Islet precursor cell (in vitro differentiated cells): ENCODE measurements around the gene APBB2.
A peak's percentile ranks its signal among the peaks of the same experiment; 100 is the strongest.

ENCODE experiments used
- DNase-seq: peaks from one replicate; pipeline ENCODE4 v3.0.0-alpha.2; 2018

APBB2 gene

DNA sequence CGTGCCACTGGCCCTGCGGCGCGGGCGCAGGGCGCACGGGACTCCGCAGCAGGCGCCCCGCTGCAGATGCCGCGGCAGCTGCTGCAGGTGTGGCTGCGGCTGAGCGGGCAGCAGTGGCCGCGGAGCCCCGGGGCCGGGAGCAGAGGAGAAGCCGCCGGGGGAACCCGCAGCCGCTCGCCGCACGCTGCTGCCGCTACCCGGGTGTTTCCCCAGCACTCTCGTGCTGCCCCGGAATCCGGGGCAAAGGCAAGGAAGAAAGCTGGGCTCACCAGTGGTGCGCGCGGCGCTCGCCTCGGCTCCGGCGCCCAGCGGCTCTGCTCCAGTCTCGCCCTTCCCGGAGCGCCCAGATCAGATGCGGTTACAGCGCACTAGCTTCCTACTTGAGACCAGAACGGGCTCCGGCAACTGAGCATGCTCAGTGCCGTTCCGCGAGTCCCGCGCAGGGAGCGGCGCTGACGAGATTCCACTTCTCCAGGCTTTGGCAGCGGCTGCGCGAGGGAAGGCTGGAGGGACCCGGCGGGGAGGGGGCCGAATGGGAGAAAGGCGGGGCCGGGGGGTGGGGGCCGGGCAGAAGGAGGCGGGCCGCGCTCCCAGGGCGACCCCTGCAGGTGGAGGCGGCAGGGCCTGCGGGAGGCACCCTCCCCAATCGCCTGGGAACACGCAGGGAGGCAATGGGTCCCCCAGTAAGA lies at the start of gene APBB2:
Gene APBB2 (minus strand): TSS at position 407 of the 689 bp plus-strand sequence. CDS start 181,288 bp downstream, outside the sequence.
- DNase-seq = peak; percentile 99

- no peak for DNase-seq
Observed at GRCh38 chr4:41262198-41262597, 47.9 kb upstream of the APBB2 start.

DNA sequence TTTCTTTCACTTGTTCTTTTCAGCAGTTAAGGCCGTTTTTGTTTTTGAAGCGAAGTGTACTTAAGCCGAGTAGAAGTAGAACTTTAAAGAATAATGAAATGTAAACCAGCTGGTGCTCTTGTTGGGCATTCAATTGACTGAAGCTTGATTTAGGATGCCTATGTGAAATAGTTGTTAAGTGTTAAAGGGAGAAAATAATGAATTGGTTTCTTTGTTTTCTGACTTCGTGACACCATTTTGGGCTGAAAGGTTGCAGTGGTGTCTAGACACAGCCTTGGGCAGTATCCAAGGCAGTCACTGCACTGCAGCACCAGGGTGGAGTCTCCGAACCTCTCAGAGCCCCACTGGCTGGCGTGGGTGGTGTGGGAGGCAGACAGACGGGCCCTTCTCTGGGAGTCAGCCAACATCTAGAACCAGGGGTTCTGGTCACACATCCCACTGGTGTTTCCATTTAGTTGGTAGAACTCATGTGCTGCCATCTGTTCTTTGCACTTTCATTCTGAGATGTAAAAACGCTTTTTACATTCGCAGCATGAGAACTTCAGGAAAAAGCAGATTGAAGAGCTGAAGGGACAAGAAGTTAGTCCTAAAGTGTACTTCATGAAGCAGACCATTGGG lies 45.9 kb upstream of the APBB2 start:
- no peak for DNase-seq

DNA sequence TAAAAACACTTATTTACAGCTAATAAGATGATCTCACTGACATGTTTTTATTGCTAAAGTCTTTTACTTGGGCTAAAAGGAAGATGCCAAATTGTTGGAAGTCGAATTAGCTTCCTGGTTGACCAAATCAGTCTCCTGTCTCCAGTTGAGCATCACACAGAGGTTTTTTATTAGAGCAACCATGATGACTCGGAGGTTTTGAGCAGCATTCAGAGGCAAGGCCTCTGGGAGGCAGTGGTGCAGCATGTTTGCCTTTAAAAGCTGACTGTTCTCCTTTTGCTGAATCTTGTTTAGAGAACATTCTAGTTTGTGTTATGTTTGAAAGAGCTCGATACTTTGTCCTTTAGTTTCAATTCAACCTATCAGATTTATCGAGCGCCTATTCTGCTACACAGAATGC lies 44.4 kb upstream of the APBB2 start:
- DNase-seq = peak; percentile 78

- no peak for DNase-seq
Observed at GRCh38 chr4:41257906-41258305, 43.6 kb upstream of the APBB2 start.

GRCh38 chr4:41257257-41257901 lies 43.0 kb upstream of the APBB2 start:
- DNase-seq = peak; percentile 74

DNA sequence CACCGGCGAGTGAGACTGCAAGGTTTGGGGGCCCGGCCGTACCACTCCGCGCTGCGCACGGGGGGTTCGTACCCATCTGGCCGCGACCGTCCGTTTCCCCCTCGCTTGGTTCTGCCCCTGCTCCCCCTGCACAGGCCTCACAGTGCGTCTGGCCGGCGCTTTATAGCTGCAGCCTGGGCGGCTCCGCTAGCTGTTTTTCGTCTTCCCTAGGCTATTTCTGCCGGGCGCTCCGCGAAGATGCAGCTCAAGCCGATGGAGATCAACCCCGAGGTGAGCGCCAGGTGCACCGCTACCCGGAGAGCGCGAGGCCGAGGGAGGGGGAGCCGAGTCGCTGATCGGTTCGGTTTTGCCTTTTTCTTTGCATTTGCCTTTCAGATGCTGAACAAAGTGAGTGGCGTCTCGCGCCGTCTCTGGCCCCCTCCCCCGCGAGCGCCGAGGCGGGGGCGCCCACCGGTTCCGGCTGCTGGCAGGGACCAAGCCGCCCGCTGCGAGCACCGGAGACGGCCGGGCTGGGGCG lies 42.5 kb upstream of the APBB2 start, which contains the start of gene UCHL1:
Gene UCHL1 (plus strand): TSS at position 189 of the 517 bp plus-strand sequence. CDS start 49 bp downstream, at position 238.
- peak; percentile 96 for DNase-seq

DNA sequence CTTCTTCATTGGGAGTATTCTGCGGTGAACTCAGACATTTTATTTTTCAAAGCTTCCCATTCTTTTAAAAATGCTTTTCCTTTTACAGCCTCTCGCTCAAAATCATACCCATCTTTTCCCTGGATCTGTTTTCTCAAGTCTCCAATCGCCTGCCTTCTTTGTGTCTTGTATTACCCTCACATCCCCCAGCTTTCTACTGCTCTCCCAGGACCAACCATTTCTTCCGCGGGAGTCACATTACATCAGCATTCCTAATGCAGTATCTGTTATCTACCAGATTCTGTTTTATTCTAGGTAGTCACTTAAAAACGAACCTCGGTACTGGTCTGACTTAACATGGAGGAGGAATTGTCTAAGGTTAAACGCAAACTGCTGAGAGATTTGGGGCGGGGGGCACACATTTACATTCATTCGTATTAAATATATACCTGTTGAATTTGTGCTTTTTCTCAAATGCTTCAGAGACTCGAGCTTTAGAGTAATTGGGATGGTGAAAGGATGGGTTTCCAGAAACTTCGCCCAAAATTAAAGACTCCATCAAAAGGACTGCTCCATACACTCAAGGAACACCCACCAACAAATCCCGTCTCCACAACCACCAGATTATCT lies 41.9 kb upstream of the APBB2 start:
- DNase-seq = no peak

- peak; percentile 63 for DNase-seq
Observed at GRCh38 chr4:41245983-41246382, 31.6 kb upstream of the APBB2 start.

- no peak for DNase-seq
Observed at GRCh38 chr4:41241919-41242318, 27.6 kb upstream of the APBB2 start.

- DNase-seq = no peak
Observed at GRCh38 chr4:41236508-41236907, 22.2 kb upstream of the APBB2 start.

DNA sequence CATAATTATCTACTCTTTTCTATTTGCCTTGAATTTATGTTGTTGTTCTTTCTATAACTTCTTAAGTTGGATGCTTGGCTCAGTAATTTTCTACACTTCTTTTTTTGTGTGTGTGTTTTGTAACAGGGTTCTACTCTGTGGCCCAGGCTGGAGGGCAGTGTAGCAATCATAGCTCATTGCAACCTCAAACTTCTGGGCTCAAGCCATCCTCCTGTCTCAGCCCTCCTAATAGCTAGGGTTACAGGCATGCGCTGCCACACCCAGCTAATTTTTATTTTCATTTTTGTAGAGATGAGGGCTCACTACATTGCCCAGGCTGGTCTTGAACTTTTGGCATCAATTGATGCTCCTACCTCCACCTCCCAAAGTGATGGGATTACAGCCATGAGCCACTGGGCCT lies 21.7 kb upstream of the APBB2 start:
- no peak for DNase-seq

DNA sequence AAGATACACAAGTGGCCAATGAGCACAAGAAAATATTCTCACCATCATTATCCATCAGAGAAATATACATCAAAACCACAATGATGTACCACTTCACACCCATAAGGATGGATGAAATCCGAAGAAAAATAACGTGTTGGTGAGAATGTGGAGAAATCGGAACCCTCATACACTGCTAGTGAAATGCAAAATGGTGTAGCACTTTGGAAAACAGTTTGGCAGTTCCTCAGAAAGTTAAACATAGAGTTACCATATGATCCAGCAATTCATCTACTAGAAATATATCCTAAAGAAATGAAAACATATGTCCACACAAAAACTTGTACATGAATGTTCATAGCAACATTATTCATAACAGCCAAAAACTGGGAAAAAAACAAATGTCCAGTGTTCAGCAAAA lies 18.5 kb upstream of the APBB2 start:
- no peak for DNase-seq

DNA sequence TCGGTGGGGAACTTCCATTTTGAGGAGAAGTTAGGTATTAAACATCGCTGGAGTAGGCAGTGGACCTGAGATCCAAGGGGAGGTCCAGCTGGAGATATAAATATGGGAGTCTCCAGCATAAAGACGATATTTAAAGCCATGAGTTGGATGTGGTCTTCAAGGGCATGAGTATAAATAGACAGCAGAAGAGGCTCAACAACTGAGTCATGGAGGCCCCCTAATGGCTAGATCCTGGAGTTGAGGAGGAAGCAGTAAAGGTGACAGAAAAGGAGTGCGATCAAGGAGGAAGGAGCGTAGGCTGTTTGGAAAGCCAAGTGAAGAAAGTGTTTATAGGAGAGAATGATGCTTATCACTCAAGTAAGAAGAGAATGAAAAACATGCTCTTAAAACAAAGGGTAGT lies 18.1 kb upstream of the APBB2 start:
- DNase-seq = no peak

GRCh38 chr4:41227902-41228301 lies 13.6 kb upstream of the APBB2 start:
- no peak for DNase-seq

GRCh38 chr4:41221850-41222645 lies 7.7 kb upstream of the APBB2 start:
- no peak for DNase-seq

GRCh38 chr4:41219421-41219950 lies 5.1 kb upstream of the APBB2 start:
- DNase-seq = no peak

DNA sequence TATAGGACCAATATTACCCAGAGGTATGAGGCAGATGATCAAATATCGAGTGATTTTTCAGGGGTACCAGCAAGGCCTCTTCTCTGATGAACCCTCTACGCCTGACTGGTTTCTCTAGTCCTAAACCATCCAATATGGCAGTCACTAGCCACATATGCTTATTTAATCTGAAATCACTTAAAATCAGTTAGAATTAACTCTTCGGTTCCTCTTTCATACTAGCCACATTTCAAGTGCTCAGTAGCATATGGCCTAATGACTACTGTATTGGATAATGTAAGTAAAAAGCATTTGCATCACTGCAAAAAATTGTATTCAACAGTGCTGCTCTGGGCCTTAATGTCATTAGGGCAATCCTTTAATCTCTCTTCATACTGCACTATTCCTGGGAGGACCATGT lies 4.4 kb upstream of the APBB2 start:
- DNase-seq = no peak

- DNase-seq = no peak
Observed at GRCh38 chr4:41217374-41217773, 3.0 kb upstream of the APBB2 start.

DNA sequence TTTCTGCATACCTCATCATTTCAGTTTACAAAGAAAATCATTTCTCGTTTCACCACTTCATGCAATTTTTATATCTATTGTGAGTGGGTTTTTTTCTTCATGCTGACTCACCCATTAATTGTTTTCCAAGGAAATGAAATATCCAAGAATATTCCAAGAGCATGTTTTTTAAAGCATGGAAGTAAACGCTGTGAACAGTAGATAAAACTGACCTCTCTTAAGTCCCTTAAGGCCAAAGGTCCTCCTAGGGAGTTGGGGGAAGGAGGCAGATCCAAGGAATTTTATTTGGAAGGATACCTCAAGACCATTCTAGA lies 2.6 kb upstream of the APBB2 start:
- DNase-seq = no peak

- DNase-seq = peak; percentile 95
Observed at GRCh38 chr4:41216294-41217019, 2.1 kb upstream of the APBB2 start.

DNA sequence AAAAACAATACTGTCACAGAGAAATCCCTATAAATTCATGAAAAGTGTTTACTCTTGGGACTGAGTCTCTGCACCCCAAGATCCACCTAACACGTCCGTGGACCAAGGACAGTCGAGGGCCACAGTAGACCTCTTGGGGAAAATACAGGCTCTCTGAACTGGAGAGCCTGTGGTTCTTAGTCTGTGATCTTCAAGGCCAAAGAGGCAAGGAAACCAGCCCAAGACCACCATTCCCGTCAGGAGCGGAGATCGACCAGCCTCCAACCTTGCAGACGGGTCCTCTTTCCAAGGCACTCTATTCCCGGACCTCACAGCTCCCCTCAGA lies 1.6 kb upstream of the APBB2 start:
- DNase-seq = no peak
